ENCODE data around the gene DEFB132. TPM values are rescaled to one million over a fixed set of nuclear protein-coding genes. Genes with fewer than 3 reads are reported as not detected.

The DEFB132 gene
- total and polyA plus RNA-seq, 9 of the 15 experiments (the other 6 are each of a cell fraction or from before 2014, with no cell fraction given), result not detected

GRCh38 chr20:258963-259362, 1.4 kb downstream of the DEFB132 start (continued):
- TF ChIP-seq REST (IDR thresholded peaks at IDR 0.05; ENCODE audit: borderline replicate concordance) (peak; percentile 36; the same call in 1 of the 2 replicates), REST (CRISPR knock-in tag; IDR thresholded peaks at IDR 0.05; ENCODE audit: low read depth) (no peak), CTBP1 (IDR thresholded peaks at IDR 0.05; ENCODE audit: borderline replicate concordance) (0 out of 2 replicates have a peak, but pooled peaks have one; percentile 13), RAD21 (CRISPR knock-in tag; conservative IDR thresholded peaks at IDR 0.05 in 1 of 2, IDR thresholded peaks at IDR 0.05 in 1 of 2) (peak; percentile 40 to 67; a peak in 3 of 4 replicates), MGA (IDR thresholded peaks at IDR 0.05) (peak; percentile 32), MAFG (tag; conservative IDR thresholded peaks at IDR 0.05) (peak; percentile 97)
